WTC11 (cell line): ENCODE measurements around the gene ARMH4. TPM values are rescaled to one million over a fixed set of nuclear protein-coding genes. Genes with fewer than 3 reads are reported as not detected.

Experiments
- ATAC-seq: fragments of 200-7000 bp; cut with Tn5 transposase; 2 replicates; pipeline ENCODE4 v1.10.0; 2021; ENCODE audit warnings: mild to moderate bottlenecking, moderate library complexity
- CTCF ChIA-PET: fragments of 300-600 bp; sonication (Branson Sonifier 250); formaldehyde crosslinking; loops from one replicate; lab custom pipeline; 2021; ENCODE audit warnings: antibody characterized with exemption; lab: Charles Lee
- POLR2A ChIA-PET: fragments of 350-600 bp; sonication (Branson Sonifier 250); formaldehyde crosslinking; loops from one replicate; lab custom pipeline; 2021; ENCODE audit warnings: antibody characterized with exemption; lab: Charles Lee
- DNase-seq: peaks from one replicate; pipeline ENCODE4 v3.0.0; 2021; ENCODE audit warnings: low spot score
- H3K27ac Mint-ChIP-seq: 2 replicates; pipeline ENCODE4 v1.8.0; 2021; ENCODE audit warnings: mixed read lengths
- H3K27me3 Mint-ChIP-seq: 2 replicates; pipeline ENCODE4 v1.8.0; 2021; ENCODE audit warnings: low read depth, mild to moderate bottlenecking, moderate library complexity, mixed read lengths
- H3K36me3 Mint-ChIP-seq: 2 replicates; pipeline ENCODE4 v1.8.0; 2021; ENCODE audit warnings: mixed read lengths
- H3K4me1 Mint-ChIP-seq: 2 replicates; pipeline ENCODE4 v1.8.0; 2022; ENCODE audit warnings: mixed read lengths
- H3K4me3 Mint-ChIP-seq: 2 replicates; pipeline ENCODE4 v1.8.0; 2021; ENCODE audit warnings: mild to moderate bottlenecking, moderate library complexity, mixed read lengths
- H3K9me3 Mint-ChIP-seq: 2 replicates; pipeline ENCODE4 v1.8.0; 2021; ENCODE audit warnings: mixed read lengths
- ARID4B ChIP-seq: sonication (generic); formaldehyde crosslinking; IDR thresholded peaks from 2 replicates; pipeline ENCODE4 v1.8.0; 2023; ENCODE audit warnings: missing genetic modification reagents, mild to moderate bottlenecking, borderline replicate concordance
- ATF2 ChIP-seq: sonication (generic); formaldehyde crosslinking; IDR thresholded peaks from 2 replicates; pipeline ENCODE4 v1.8.1; 2022; ENCODE audit warnings: low read depth, missing genetic modification reagents, borderline replicate concordance
- ATF3 ChIP-seq: sonication (generic); formaldehyde crosslinking; conservative IDR thresholded peaks from 2 replicates; pipeline ENCODE4 v1.8.1; 2022; ENCODE audit warnings: mild to moderate bottlenecking, missing genetic modification reagents
- CREM ChIP-seq: sonication (generic); formaldehyde crosslinking; IDR thresholded peaks from 2 replicates; pipeline ENCODE4 v1.8.1; 2022; ENCODE audit warnings: mild to moderate bottlenecking, missing genetic modification reagents, moderate library complexity
- E2F1 ChIP-seq: sonication (generic); formaldehyde crosslinking; IDR thresholded peaks from 2 replicates; pipeline ENCODE4 v1.8.0; 2022; ENCODE audit warnings: mild to moderate bottlenecking, missing genetic modification reagents
- ETV6 ChIP-seq: sonication (generic); formaldehyde crosslinking; IDR thresholded peaks from 2 replicates; pipeline ENCODE4 v1.8.1; 2022; ENCODE audit warnings: mild to moderate bottlenecking, missing genetic modification reagents
- FOXK1 ChIP-seq: sonication (generic); formaldehyde crosslinking; IDR thresholded peaks from 2 replicates; pipeline ENCODE4 v1.8.0; 2022; ENCODE audit warnings: mild to moderate bottlenecking, moderate library complexity, missing genetic modification reagents
- HMGA2 ChIP-seq: fragments of 250-450 bp; sonication (Bioruptor Pico); IDR thresholded peaks from 2 replicates; pipeline ENCODE4 v1.4.0; 2021; ENCODE audit warnings: mild to moderate bottlenecking, moderate library complexity
- IRF2 ChIP-seq: sonication (generic); formaldehyde crosslinking; IDR thresholded peaks from 2 replicates; pipeline ENCODE4 v1.8.0; 2022; ENCODE audit warnings: low read depth, missing genetic modification reagents, borderline replicate concordance
- JAZF1 ChIP-seq: fragments of 250-450 bp; sonication (Bioruptor Pico); IDR thresholded peaks from 2 replicates; pipeline ENCODE4 v1.9.0; 2021; ENCODE audit warnings: moderate library complexity, mild to moderate bottlenecking, inconsistent platforms
- MLX ChIP-seq: sonication (generic); formaldehyde crosslinking; IDR thresholded peaks from 2 replicates; pipeline ENCODE4 v1.8.1; 2023; ENCODE audit warnings: mild to moderate bottlenecking, missing genetic modification reagents, moderate library complexity
- RORB ChIP-seq: fragments of 250-450 bp; sonication (Bioruptor Pico); IDR thresholded peaks from 2 replicates; pipeline ENCODE4 v1.9.0; 2021; ENCODE audit warnings: mild to moderate bottlenecking
- TCF7 ChIP-seq: sonication (generic); formaldehyde crosslinking; IDR thresholded peaks from 2 replicates; pipeline ENCODE4 v1.8.0; 2022; ENCODE audit warnings: mild to moderate bottlenecking, low read depth, missing genetic modification reagents, moderate library complexity
- TEAD1 ChIP-seq: sonication (generic); formaldehyde crosslinking; IDR thresholded peaks from 2 replicates; pipeline ENCODE4 v1.8.0; 2022; ENCODE audit warnings: mild to moderate bottlenecking, missing genetic modification reagents
- TEAD4 ChIP-seq: sonication (generic); formaldehyde crosslinking; IDR thresholded peaks from 2 replicates; pipeline ENCODE4 v1.8.0; 2022; ENCODE audit warnings: mild to moderate bottlenecking, missing genetic modification reagents
- ZMAT4 ChIP-seq: fragments of 250-450 bp; sonication (Bioruptor Pico); IDR thresholded peaks from 2 replicates; pipeline ENCODE4 v1.9.0; 2021; ENCODE audit warnings: mild to moderate bottlenecking
- ZNF281 ChIP-seq: sonication (generic); formaldehyde crosslinking; IDR thresholded peaks from 2 replicates; pipeline ENCODE4 v1.8.0; 2023; ENCODE audit warnings: mild to moderate bottlenecking, missing genetic modification reagents
- ZNF416 ChIP-seq: fragments of 250-450 bp; sonication (Bioruptor Pico); IDR thresholded peaks from 2 replicates; pipeline ENCODE4 v1.9.0; 2021; ENCODE audit warnings: mild to moderate bottlenecking, inconsistent platforms
- ZNF423 ChIP-seq: fragments of 250-450 bp; sonication (Bioruptor Pico); IDR thresholded peaks from 2 replicates; pipeline ENCODE4 v2.1.2; 2022; ENCODE audit warnings: mild to moderate bottlenecking, moderate library complexity
- ZSCAN18 ChIP-seq: fragments of 250-450 bp; sonication (Bioruptor Pico); IDR thresholded peaks from 2 replicates; pipeline ENCODE4 v2.1.2; 2022; ENCODE audit warnings: mild to moderate bottlenecking, moderate library complexity
- total RNA-seq: library from RNA; stranded (reverse); gene quantifications from 3 replicates; pipeline ENCODE4 v1.2.3, GENCODE V29; 2021

ARMH4 gene
- total RNA-seq, 1 experiment from 2014 or later = 12.2 TPM

- ChIA-PET POLR2A (no interaction called here), CTCF (no interaction called here)
- Mint-ChIP-seq H3K27me3 (no peaks in the 10 kb centered on the region), H3K27ac (no peak overlapping the region), H3K36me3 (no peaks in the 10 kb centered on the region), H3K4me1 (0 out of 2 replicates have a peak, but pooled peaks cover 2% of the 10 kb centered on the region), H3K4me3 (no peak overlapping the region), H3K9me3 (no peaks in the 10 kb centered on the region)
- DNase-seq (no peak), ATAC-seq (no peak)
- no peak for TF ChIP-seq ZNF423 (CRISPR knock-in tag)
- no peak for TF ChIP-seq HMGA2 (CRISPR knock-in tag)
- TF ChIP-seq CREM (CRISPR knock-in tag) = no peak
- no peak for TF ChIP-seq TCF7 (CRISPR knock-in tag)
- TF ChIP-seq ZSCAN18 (CRISPR knock-in tag) = no peak
- TF ChIP-seq IRF2 (CRISPR knock-in tag) = no peak
- no peak for TF ChIP-seq RORB (CRISPR knock-in tag)
- TF ChIP-seq FOXK1 (CRISPR knock-in tag) = no peak
- no peak for TF ChIP-seq E2F1 (CRISPR knock-in tag)
- TF ChIP-seq ATF2 (CRISPR knock-in tag) = no peak
- TF ChIP-seq ARID4B (CRISPR knock-in tag) = no peak
- TF ChIP-seq ZMAT4 = no peak
- TF ChIP-seq ATF3 (CRISPR knock-in tag) = no peak
- TF ChIP-seq ZNF416 (CRISPR knock-in tag) = no peak
- TF ChIP-seq TEAD1 (CRISPR knock-in tag) = no peak
Measured at GRCh38 chr14:58138031-58138713, 13.8 kb downstream of the ARMH4 start.

- H3K27ac Mint-ChIP-seq = no peak overlapping the region
- no peaks in the 10 kb centered on the region for H3K36me3 Mint-ChIP-seq
- no peaks in the 10 kb centered on the region for H3K27me3 Mint-ChIP-seq
- ChIA-PET POLR2A (no interaction called here), CTCF (interaction anchor here (0.6 kb wide), 1 partner anchor 140 kb away, joined by 4 read pairs; no protein-coding TSS in a partner anchor)
- DNase-seq (no peak), ATAC-seq (no peak)
- peaks cover 6% of the 10 kb centered on the region; the same call in 1 of the 2 replicates for H3K4me1 Mint-ChIP-seq
- no peaks in the 10 kb centered on the region for H3K9me3 Mint-ChIP-seq
- H3K4me3 Mint-ChIP-seq = no peak overlapping the region
- TF ChIP-seq ETV6 (no peak), TEAD4 (no peak), TEAD1 (CRISPR knock-in tag) (no peak), JAZF1 (no peak), MLX (CRISPR knock-in tag) (no peak), ZSCAN18 (CRISPR knock-in tag) (no peak), ZNF281 (CRISPR knock-in tag) (no peak)
Measured at GRCh38 chr14:58133739-58134138, 18.3 kb downstream of the ARMH4 start.
